ENCODE results near the gene TRPV4. TPM values are rescaled to one million over a fixed set of nuclear protein-coding genes. Genes with fewer than 3 reads are reported as not detected.

TRPV4 gene
- total RNA-seq, 1 donor from 2014 or later, result 0.75 TPM

GRCh38 chr12:109829667-109830066, 3.5 kb downstream of the TRPV4 start:
- Mint-ChIP-seq H3K27ac (ENCODE audit: unreplicated experiment) (no peak overlapping the region), H3K36me3 (ENCODE audit: low read depth, unreplicated experiment) (no peaks in the 10 kb centered on the region), H3K4me1 (ENCODE audit: low read depth, unreplicated experiment) (no peaks in the 10 kb centered on the region), H3K9me3 (ENCODE audit: unreplicated experiment) (no peaks in the 10 kb centered on the region), H3K27me3 (ENCODE audit: low read depth, unreplicated experiment) (peaks cover 16% of the 10 kb centered on the region), H3K4me3 (ENCODE audit: unreplicated experiment) (no peak overlapping the region)
- no peak overlapping the region for H3K4me2 ChIP-seq (ENCODE audit: low read length)
- H4K20me1 ChIP-seq (ENCODE audit: insufficient read depth, low read length), result peaks cover 16% of the 10 kb centered on the region
- H3K9me3 ChIP-seq (ENCODE audit: insufficient read depth, low read depth, low read length), result no peaks in the 10 kb centered on the region
- H3K4me3 ChIP-seq (ENCODE audit: insufficient read depth, low read depth, low read length), result no peak overlapping the region
- H3K79me2 ChIP-seq (ENCODE audit: insufficient read depth, low read length), result no peaks in the 10 kb centered on the region
- no peak overlapping the region for H2AFZ ChIP-seq (ENCODE audit: low read depth, low read length)
- TF ChIP-seq EZH2 (IDR thresholded peaks at IDR 0.05; ENCODE audit: insufficient read depth, low read length) (no peak), CTCF (IDR thresholded peaks at IDR 0.05; ENCODE audit: insufficient read depth, low read depth, low read length) (no peak)
- FAIRE-seq (no peak), DNase-seq (ENCODE audit: low read depth) (no peak)
- H3K9ac ChIP-seq (ENCODE audit: low read length), result no peak overlapping the region
- H3K36me3 ChIP-seq (ENCODE audit: insufficient read depth, low read length), result no peaks in the 10 kb centered on the region
- H3K27me3 ChIP-seq (ENCODE audit: insufficient read depth, low read length), result peaks cover 11% of the 10 kb centered on the region
- H3K27ac ChIP-seq (ENCODE audit: low read depth, low read length), result no peak overlapping the region
- no peaks in the 10 kb centered on the region for H3K4me1 ChIP-seq (ENCODE audit: insufficient read depth, low read length)

- H3K4me3 Mint-ChIP-seq (ENCODE audit: unreplicated experiment), result no peak overlapping the region
- no peak for FAIRE-seq
These were observed 4.3 kb downstream of the TRPV4 start for GRCh38 chr12:109828754-109829511.

More at GRCh38 chr12:109828754-109829511, 4.3 kb downstream of the TRPV4 start:
- Mint-ChIP-seq H3K27ac (ENCODE audit: unreplicated experiment) (no peak overlapping the region), H3K27me3 (ENCODE audit: low read depth, unreplicated experiment) (peaks cover 15% of the 10 kb centered on the region), H3K36me3 (ENCODE audit: low read depth, unreplicated experiment) (no peaks in the 10 kb centered on the region), H3K9me3 (ENCODE audit: unreplicated experiment) (no peaks in the 10 kb centered on the region), H3K4me1 (ENCODE audit: low read depth, unreplicated experiment) (no peaks in the 10 kb centered on the region)
- DNase-seq (ENCODE audit: low read depth), result no peak
- no peaks in the 10 kb centered on the region for H3K36me3 ChIP-seq (ENCODE audit: insufficient read depth, low read length)
- H3K4me3 ChIP-seq (ENCODE audit: insufficient read depth, low read depth, low read length), result no peak overlapping the region
- H3K9me3 ChIP-seq (ENCODE audit: insufficient read depth, low read depth, low read length), result no peaks in the 10 kb centered on the region
- TF ChIP-seq EZH2 (IDR thresholded peaks at IDR 0.05; ENCODE audit: insufficient read depth, low read length) (no peak), CTCF (IDR thresholded peaks at IDR 0.05; ENCODE audit: insufficient read depth, low read depth, low read length) (no peak)
- H3K9ac ChIP-seq (ENCODE audit: low read length), result no peak overlapping the region
- H4K20me1 ChIP-seq (ENCODE audit: insufficient read depth, low read length), result peaks cover 16% of the 10 kb centered on the region
- no peak overlapping the region for H3K27ac ChIP-seq (ENCODE audit: low read depth, low read length)
- no peaks in the 10 kb centered on the region for H3K4me1 ChIP-seq (ENCODE audit: insufficient read depth, low read length)
- no peak overlapping the region for H3K4me2 ChIP-seq (ENCODE audit: low read length)
- no peaks in the 10 kb centered on the region for H3K79me2 ChIP-seq (ENCODE audit: insufficient read depth, low read length)
- H2AFZ ChIP-seq (ENCODE audit: low read depth, low read length), result no peak overlapping the region
- peaks cover 11% of the 10 kb centered on the region for H3K27me3 ChIP-seq (ENCODE audit: insufficient read depth, low read length)

Measured in astrocyte (in vitro differentiated cells and primary cell).